RWPE1 (cell line): ENCODE data around the gene GALNTL6.
"Not testable (repeated sequence)": the region's sequence is repeated elsewhere in the genome, so short reads cannot be mapped to it uniquely, and the experiment has no call there.

Experiments used
- CTCF ChIA-PET: fragments of 350-600 bp; sonication (Branson Sonifier 250); formaldehyde crosslinking; extraction: SDS; loops from one replicate; lab custom pipeline; 2021; lab: Yijun Ruan, JAX
- POLR2A ChIA-PET: fragments of 400-600 bp; formaldehyde crosslinking; extraction: SDS; loops from one replicate; lab custom pipeline; 2020; ENCODE audit warnings: antibody characterized with exemption; ENCODE audit not compliant: low non-redundant PET; lab: Yijun Ruan, JAX
- DNase-seq: peaks from one replicate; pipeline ENCODE4 v3.0.0; 2012; ENCODE audit warnings: low spot score
- H3K27ac ChIP-seq: fragments of 450-650 bp; 2 replicates; pipeline ENCODE4 v1.5.1; 2017
- CTCF ChIP-seq: fragments of 450-650 bp; conservative IDR thresholded peaks from 2 replicates; pipeline ENCODE4 v1.5.1; 2017; ENCODE audit warnings: low read depth, mild to moderate bottlenecking

The GALNTL6 gene

GRCh38 chr4:172962564-172963353 lies 1149.6 kb downstream of the GALNTL6 start:
- DNase-seq: peak; percentile 10
- TF ChIP-seq CTCF: no peak
- H3K27ac ChIP-seq: peak overlapping the region; percentile 46; the same call in 1 of the 2 replicates
- CTCF ChIA-PET: no interaction called here
- POLR2A ChIA-PET: no interaction called here

GRCh38 chr4:172963498-172964294 lies 1150.5 kb downstream of the GALNTL6 start:
- CTCF ChIA-PET: no interaction called here
- H3K27ac ChIP-seq: no peak overlapping the region
- DNase-seq: no peak
- no peak for TF ChIP-seq CTCF
- POLR2A ChIA-PET: no interaction called here

GRCh38 chr4:172970189-172970588 lies 1157.0 kb downstream of the GALNTL6 start:
- CTCF ChIA-PET, DNase-seq, H3K27ac ChIP-seq, POLR2A ChIA-PET: not testable (repeated sequence)

GRCh38 chr4:172974586-172974985 lies 1161.4 kb downstream of the GALNTL6 start:
- H3K27ac ChIP-seq: no peak overlapping the region
- ChIA-PET POLR2A (no interaction called here), CTCF (no interaction called here)
- TF ChIP-seq CTCF: no peak
- DNase-seq: no peak

GRCh38 chr4:172975651-172976229 lies 1162.5 kb downstream of the GALNTL6 start:
- no peak for TF ChIP-seq CTCF
- ChIA-PET CTCF (no interaction called here), POLR2A (no interaction called here)
- H3K27ac ChIP-seq: no peak overlapping the region
- DNase-seq: no peak

GRCh38 chr4:172977491-172978041 lies 1164.4 kb downstream of the GALNTL6 start:
- CTCF ChIA-PET, DNase-seq, H3K27ac ChIP-seq, POLR2A ChIA-PET: not testable (repeated sequence)

- H3K27ac ChIP-seq: no peak overlapping the region
- TF ChIP-seq CTCF: no peak
- CTCF ChIA-PET: no interaction called here
- POLR2A ChIA-PET: no interaction called here
- no peak for DNase-seq
Observed at GRCh38 chr4:172978848-172979247, 1165.6 kb downstream of the GALNTL6 start.
